Retinal pigment epithelial cell (primary cell): ENCODE results near the gene TSPAN31.

Source experiments
- DNase-seq: peaks from one replicate; pipeline ENCODE4 v3.0.0-alpha.2; 2010; ENCODE audit warnings: low read depth
- H3K4me3 ChIP-seq: 2 replicates; pipeline ENCODE4 v1.5.1; 2011; ENCODE audit warnings: mild to moderate bottlenecking, low read length, control low read depth, moderate library complexity
- TF ChIP-seq, protein P1 (sequence below): conservative IDR thresholded peaks from 2 replicates; pipeline ENCODE4 v1.5.1; 2011; ENCODE audit warnings: low read depth, low read length, control low read depth, inconsistent platforms

TSPAN31 gene

GRCh38 chr12:57775044-57775443, 30.2 kb downstream of the TSPAN31 start:
- no peak for DNase-seq
- no peak overlapping the region for H3K4me3 ChIP-seq
- TF ChIP-seq, protein P1, sequence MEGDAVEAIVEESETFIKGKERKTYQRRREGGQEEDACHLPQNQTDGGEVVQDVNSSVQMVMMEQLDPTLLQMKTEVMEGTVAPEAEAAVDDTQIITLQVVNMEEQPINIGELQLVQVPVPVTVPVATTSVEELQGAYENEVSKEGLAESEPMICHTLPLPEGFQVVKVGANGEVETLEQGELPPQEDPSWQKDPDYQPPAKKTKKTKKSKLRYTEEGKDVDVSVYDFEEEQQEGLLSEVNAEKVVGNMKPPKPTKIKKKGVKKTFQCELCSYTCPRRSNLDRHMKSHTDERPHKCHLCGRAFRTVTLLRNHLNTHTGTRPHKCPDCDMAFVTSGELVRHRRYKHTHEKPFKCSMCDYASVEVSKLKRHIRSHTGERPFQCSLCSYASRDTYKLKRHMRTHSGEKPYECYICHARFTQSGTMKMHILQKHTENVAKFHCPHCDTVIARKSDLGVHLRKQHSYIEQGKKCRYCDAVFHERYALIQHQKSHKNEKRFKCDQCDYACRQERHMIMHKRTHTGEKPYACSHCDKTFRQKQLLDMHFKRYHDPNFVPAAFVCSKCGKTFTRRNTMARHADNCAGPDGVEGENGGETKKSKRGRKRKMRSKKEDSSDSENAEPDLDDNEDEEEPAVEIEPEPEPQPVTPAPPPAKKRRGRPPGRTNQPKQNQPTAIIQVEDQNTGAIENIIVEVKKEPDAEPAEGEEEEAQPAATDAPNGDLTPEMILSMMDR, result no peak

DNA sequence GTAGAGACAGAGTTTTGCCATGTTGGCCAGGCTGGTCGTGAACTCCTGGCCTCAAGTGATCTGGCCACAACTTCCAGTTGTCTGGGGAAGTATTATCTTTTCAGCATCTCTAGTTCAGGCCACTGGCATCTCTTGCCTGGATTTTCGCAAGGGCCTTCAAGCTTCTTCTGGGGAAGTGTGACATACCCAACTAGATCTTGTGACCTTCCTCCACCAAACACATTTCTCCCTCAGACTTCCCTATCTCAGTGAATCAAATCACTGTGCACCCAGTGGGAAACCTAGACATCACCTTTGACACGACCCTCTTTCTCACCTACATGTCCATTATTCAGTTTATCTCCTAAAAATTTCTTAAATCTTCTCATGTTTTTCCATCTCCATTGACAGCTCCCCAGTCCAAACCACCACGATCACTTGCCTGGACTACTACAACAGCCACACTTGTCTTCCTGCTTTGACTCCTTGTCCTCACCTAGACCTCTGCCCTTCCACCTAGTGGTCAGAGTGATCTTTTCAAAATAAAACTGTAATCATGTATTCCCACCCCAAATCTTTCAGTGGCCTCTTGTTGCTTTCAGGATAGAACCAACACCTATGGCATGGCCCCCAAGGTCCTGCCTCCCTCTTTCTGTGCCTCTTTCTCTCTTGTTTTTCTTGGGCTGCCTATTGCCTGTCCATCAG, 30.9 kb downstream of the TSPAN31 start:
- H3K4me3 ChIP-seq, result no peak overlapping the region
- DNase-seq, result no peak
- TF ChIP-seq, protein P1, result no peak

- no peak for DNase-seq
Observed at GRCh38 chr12:57776247-57776587, 31.4 kb downstream of the TSPAN31 start.

DNA sequence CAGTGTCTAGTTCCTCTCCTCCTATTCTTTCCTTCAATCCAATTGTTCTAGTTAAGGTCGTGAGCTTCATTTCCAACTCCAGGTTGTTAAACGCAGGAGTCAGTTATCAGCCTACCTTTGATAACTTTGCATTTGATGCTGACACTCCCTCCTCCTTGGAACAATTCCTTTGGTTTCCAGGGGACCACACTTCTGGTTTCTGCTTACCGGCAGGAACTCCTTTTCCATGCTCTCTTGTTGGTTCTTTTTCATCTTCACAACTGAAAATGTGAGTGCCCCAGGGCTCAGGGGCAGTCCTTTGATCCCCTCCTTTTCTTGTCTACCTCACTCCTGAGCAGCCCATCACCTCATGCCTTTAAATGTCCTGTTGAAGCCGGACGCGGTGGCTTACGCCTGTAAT, 32.5 kb downstream of the TSPAN31 start:
- no peak overlapping the region for H3K4me3 ChIP-seq
- TF ChIP-seq, protein P1, result no peak
- DNase-seq, result no peak

More at GRCh38 chr12:57776247-57776587, 31.4 kb downstream of the TSPAN31 start:
- TF ChIP-seq, protein P1, result no peak
- no peak overlapping the region for H3K4me3 ChIP-seq

DNA sequence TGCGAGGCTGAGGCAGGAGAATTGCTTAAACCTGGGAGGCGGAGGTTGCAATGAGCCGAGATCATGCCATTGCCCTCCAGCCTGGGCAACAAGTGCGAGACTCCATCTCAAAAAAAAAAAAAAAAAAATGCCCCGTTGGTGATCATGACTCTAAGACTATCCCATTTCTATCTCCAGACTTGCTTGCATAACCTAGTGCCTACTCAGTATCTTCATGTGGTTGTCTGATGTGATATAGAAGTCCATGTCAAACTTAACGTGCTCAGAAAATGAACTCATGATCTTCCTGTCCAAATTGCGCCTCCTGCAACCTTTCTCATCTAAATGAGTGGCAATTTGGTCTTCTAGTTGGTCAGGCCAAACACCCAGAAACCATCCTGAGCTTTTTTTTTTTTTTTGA, 33.1 kb downstream of the TSPAN31 start:
- no peak overlapping the region for H3K4me3 ChIP-seq
- TF ChIP-seq, protein P1, result no peak
- no peak for DNase-seq

DNA sequence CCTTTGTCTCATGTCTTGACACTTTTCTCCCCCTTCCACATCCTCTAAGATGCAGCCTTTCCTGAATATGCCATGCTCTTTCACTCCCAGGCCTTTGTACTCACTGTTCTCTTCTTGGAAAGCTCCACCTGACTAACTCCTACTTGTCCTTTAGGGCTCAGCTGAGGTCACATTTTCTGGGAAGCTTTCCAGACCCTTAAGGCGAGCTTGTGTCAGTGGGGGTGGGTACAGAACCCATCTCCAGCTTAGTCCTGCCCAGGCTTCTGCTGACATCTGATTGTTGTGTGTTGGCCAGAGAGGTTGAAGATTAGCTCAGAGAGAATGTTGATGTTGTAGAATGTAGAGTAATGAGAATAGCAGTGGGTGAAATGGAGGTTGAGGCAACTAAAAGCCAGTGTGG, 34.9 kb downstream of the TSPAN31 start:
- TF ChIP-seq, protein P1, result no peak
- no peak for DNase-seq
- H3K4me3 ChIP-seq, result no peak overlapping the region

DNA sequence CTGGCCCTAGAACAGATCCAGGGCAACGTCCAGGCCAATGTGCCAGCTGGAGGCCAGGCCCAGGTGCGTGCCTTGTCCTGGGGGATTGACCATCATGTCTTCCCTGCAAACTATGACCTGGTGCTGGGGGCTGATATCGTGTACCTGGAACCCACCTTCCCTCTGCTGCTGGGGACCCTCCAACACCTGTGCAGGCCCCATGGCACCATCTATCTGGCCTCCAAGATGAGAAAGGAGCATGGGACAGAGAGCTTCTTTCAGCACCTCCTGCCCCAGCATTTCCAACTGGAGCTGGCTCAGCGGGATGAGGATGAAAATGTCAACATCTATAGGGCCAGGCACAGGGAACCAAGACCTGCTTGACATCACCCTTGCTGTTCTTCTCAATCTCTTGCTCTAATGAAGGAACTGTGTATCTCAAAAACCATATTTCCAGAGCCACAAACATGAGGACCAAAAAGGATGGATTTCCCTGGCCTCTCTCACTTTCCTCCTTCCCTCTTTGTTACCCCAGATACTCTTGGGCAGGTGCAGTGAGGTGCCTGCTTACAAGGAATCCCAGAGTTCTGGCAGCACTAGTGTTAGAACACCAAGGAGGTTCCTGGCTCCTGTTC, 35.6 kb downstream of the TSPAN31 start:
- DNase-seq, result no peak
- no peak overlapping the region for H3K4me3 ChIP-seq
- TF ChIP-seq, protein P1, result no peak
